Esophagus muscularis mucosa (tissue), 4 donors: Measurements from ENCODE around the gene KLHDC4. TPM values are rescaled to one million over a fixed set of nuclear protein-coding genes. Genes with fewer than 3 reads are reported as not detected.

Source experiments
- DNase-seq: peaks from one replicate; pipeline ENCODE4 v3.0.0-alpha.2; 2017; ENCODE audit errors: extremely low spot score
- H3K27ac ChIP-seq, 4 donors: fragments of 200-600 bp; sonication (generic); replicated peaks in 1 of 4; 1 replicate in 3 of 4; 2 replicates in 1 of 4; pipeline ENCODE4 v1.5.1; 2016 to 2019; ENCODE audit warnings: mild to moderate bottlenecking in 1 of 4
- H3K27me3 ChIP-seq, 4 donors: fragments of 200-600 bp; sonication (generic); one replicate each; pipeline versions ENCODE4 v1.5.1 to v1.6.0; 2016 to 2019
- H3K36me3 ChIP-seq, 4 donors: fragments of 200-600 bp; sonication (generic); one replicate each; pipeline ENCODE4 v1.5.1; 2016 to 2019
- H3K4me1 ChIP-seq, 4 donors: fragments of 200-600 bp; sonication (generic); one replicate each; pipeline ENCODE4 v1.5.1; 2016 to 2019
- H3K4me3 ChIP-seq, 4 donors: fragments of 200-600 bp; sonication (generic); 1 replicate in 2 of 4; 2 replicates in 2 of 4; pipeline ENCODE4 v1.5.1; 2016 to 2019; ENCODE audit warnings: mild to moderate bottlenecking in 4 of 4, moderate library complexity in 1 of 4
- H3K9me3 ChIP-seq, 4 donors: fragments of 200-600 bp; sonication (generic); 1 replicate in 3 of 4; 2 replicates in 1 of 4; pipeline ENCODE4 v1.5.1; 2016 to 2019
- EP300 ChIP-seq: sonication (generic); formaldehyde crosslinking; IDR thresholded peaks from one replicate; pipeline ENCODE4 v1.6.1; 2017; ENCODE audit warnings: antibody characterized with exemption
- POLR2A ChIP-seq: fragments of 450-650 bp; IDR thresholded peaks from one replicate; pipeline ENCODE4 v1.6.1; 2017; ENCODE audit warnings: antibody characterized with exemption, moderate library complexity, mild to moderate bottlenecking, low read depth
- POLR2AphosphoS5 ChIP-seq, 2 donors: sonication (generic); formaldehyde crosslinking; IDR thresholded peaks; one replicate each; pipeline ENCODE4 v1.6.1; 2017; ENCODE audit warnings: antibody characterized with exemption in 2 of 2
- WGBS: methylation state at CpG from one replicate; pipeline ENCODE4 v1.1.5; 2018; 5-methylcytosine and 5-hydroxymethylcytosine counted together
- intact Hi-C: fragments of 100-400 bp; cut with DNase I; formaldehyde crosslinking; loops from one replicate; pipeline ENCODE4 v1.15.1; 2023
- total RNA-seq, 4 donors: library from RNA; depleted of rRNA; stranded (reverse); fragments of >200 nt; gene quantifications; one replicate each; pipeline versions ENCODE4 v1.1.0 to v1.2.1, GENCODE V29; 2016
- TF ChIP-seq, protein P1 (sequence below), 3 experiments: fragments of 200-600 bp in 2 of 3; fragments of 450-650 bp in 1 of 3; sonication (generic) in 2 of 3; IDR thresholded peaks; one replicate each; pipeline ENCODE4 v1.5.1; 2017 to 2019; ENCODE audit warnings: antibody characterized with exemption in 3 of 3, mild to moderate bottlenecking in 2 of 3, moderate library complexity in 1 of 3

Gene KLHDC4
- total RNA-seq, 4 donors from 2014 or later, result 22.2 to 41.5 (median 31.4) TPM

DNA sequence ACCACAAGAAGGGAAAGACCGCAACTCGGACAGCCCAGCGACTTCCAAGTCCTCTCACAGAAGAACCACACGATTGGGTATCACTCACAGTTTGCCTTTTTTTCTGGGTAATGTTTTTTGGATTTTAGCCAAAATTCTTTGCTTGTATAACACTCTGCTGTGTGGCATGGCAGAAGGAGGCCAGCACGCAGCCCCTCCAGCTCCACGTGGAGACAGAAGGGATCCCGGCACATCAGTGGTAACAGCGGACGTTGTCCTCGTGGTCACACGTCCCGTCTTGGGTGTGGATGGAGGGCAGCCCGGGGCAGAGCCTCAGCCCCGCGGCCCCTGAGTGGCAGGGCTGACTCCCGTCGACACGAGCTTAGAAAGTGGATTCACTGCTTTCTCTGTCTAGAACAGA lies 69.1 kb downstream of the KLHDC4 start:
- H3K4me3 ChIP-seq, result no peak overlapping the region
- no peak overlapping the region for H3K27ac ChIP-seq
- H3K9me3 ChIP-seq, result no peaks in the 10 kb centered on the region
- intact Hi-C loops, result no loop called here
- peaks cover 0 to 2% (median under 1%) of the 10 kb centered on the region in 4 donors for H3K4me1 ChIP-seq
- peaks cover 0 to 5% (median 0%) of the 10 kb centered on the region in 4 donors for H3K27me3 ChIP-seq
- TF ChIP-seq, protein P1, sequence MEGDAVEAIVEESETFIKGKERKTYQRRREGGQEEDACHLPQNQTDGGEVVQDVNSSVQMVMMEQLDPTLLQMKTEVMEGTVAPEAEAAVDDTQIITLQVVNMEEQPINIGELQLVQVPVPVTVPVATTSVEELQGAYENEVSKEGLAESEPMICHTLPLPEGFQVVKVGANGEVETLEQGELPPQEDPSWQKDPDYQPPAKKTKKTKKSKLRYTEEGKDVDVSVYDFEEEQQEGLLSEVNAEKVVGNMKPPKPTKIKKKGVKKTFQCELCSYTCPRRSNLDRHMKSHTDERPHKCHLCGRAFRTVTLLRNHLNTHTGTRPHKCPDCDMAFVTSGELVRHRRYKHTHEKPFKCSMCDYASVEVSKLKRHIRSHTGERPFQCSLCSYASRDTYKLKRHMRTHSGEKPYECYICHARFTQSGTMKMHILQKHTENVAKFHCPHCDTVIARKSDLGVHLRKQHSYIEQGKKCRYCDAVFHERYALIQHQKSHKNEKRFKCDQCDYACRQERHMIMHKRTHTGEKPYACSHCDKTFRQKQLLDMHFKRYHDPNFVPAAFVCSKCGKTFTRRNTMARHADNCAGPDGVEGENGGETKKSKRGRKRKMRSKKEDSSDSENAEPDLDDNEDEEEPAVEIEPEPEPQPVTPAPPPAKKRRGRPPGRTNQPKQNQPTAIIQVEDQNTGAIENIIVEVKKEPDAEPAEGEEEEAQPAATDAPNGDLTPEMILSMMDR (IDR thresholded peaks at IDR 0.05), result no peak
- TF ChIP-seq EP300 (no peak), POLR2AphosphoS5 (IDR thresholded peaks at IDR 0.05) (no peak), POLR2A (no peak)
- H3K36me3 ChIP-seq, result peaks cover 0 to 48% (median 25%) of the 10 kb centered on the region in 4 donors
- DNase-seq, result no peak
- 87% methylated on average over 14 of the region's 18 CpGs for WGBS

DNA sequence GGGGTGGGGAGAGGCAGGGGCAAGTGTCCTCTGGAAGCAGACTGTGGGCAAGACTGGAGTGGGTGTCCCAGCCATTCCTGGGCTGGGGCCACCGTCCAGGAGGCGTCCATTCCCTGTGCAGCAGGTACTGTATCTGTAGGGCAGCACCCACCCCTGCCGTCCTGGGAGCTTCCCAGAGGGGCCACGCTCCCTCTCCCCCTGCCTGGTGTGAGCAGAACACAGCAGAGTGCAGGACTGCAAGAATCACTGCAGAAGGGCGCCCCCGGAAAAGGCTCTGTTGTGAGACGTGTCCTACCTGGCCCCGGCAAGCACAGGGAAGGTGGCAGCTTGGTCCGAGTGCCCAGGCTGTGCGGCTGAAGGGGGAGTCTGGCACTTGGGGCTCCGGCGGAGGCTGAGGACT lies 70.3 kb downstream of the KLHDC4 start:
- intact Hi-C loops, result no loop called here
- no peak overlapping the region for H3K4me3 ChIP-seq
- peaks cover 0 to 38% (median 21%) of the 10 kb centered on the region in 4 donors for H3K36me3 ChIP-seq
- peaks cover 0 to 8% (median 3%) of the 10 kb centered on the region in 4 donors for H3K4me1 ChIP-seq
- WGBS, result 100% methylated on average over 5 of the region's 12 CpGs
- peaks cover 0 to 17% (median 0%) of the 10 kb centered on the region in 4 donors for H3K27me3 ChIP-seq
- no peaks in the 10 kb centered on the region for H3K9me3 ChIP-seq
- TF ChIP-seq POLR2A, result no peak
- TF ChIP-seq, protein P1 (IDR thresholded peaks at IDR 0.05), result no peak
- no peak for TF ChIP-seq EP300
- TF ChIP-seq POLR2AphosphoS5 (IDR thresholded peaks at IDR 0.05), result no peak
- no peak overlapping the region for H3K27ac ChIP-seq
- DNase-seq, result no peak

DNA sequence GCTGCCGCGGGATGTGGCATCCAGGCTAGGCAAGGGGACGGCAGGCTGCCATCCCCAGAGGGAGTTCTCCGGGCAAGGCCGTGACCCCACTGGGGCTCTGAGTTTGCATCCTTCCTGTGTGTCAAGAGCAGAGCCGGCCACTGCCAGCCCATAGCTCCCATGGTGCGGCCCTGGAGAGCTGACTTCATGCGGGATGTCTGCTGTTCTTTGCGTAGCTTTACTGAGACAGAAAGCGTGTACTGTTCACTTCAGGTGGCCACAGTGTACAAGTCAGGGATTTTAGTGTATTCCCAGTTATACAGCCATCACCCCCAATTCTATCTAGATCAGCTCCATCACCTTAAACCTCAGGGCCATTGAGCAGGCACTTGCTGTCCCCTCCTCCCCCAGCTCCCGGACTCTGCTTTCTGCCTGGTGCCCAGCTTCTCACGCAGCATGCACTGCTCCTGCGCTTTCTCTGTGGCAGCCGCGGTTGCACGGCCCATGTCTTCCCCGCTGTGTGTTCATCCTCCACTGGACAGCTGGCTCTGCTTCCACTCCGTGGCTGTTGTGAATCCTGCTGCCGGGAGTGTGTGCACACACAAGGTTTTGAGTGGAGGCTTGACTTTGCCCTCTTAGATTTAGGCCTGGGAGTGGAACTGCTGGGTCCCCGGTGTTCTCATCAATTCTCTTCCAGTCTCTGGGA lies 71.2 kb downstream of the KLHDC4 start:
- no peaks in the 10 kb centered on the region for H3K9me3 ChIP-seq
- H3K36me3 ChIP-seq, result peaks cover 0 to 28% (median 15%) of the 10 kb centered on the region in 4 donors
- no peak for DNase-seq
- H3K4me1 ChIP-seq, result peaks cover 0 to 8% (median 3%) of the 10 kb centered on the region in 4 donors
- H3K27me3 ChIP-seq, result peaks cover 0 to 26% (median 0%) of the 10 kb centered on the region in 4 donors
- no peak overlapping the region for H3K4me3 ChIP-seq
- no peak overlapping the region for H3K27ac ChIP-seq
- intact Hi-C loops, result no loop called here
- 85% methylated on average over 15 of the region's 20 CpGs for WGBS
- TF ChIP-seq EP300, result no peak
- no peak for TF ChIP-seq POLR2AphosphoS5 (IDR thresholded peaks at IDR 0.05)
- TF ChIP-seq, protein P1 (IDR thresholded peaks at IDR 0.05), result no peak
- TF ChIP-seq POLR2A, result no peak

DNA sequence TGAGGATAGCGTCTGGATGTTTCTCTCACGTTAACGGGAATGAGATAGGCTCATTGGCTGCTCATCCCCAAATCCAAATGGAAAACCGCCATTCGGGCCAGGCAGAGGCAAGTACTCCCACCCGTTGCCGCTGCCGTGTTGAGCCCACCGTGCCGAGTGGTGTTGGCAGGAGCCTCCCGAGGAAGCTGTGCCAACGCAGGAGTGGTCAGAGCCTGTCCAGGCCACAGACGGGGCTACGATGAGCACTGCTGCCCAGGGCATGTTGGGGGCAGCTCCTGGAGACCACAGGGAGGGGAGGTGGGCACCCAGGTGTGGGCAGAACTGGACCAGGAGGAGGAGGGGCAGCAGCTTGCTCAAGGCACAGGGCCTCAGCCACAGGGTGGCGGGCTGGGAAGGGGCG lies 72.0 kb downstream of the KLHDC4 start:
- no peak for DNase-seq
- H3K4me1 ChIP-seq, result peaks cover 0 to 8% (median 3%) of the 10 kb centered on the region in 4 donors
- H3K36me3 ChIP-seq, result peaks cover 0 to 22% (median 12%) of the 10 kb centered on the region in 4 donors
- TF ChIP-seq POLR2A (no peak), EP300 (no peak), POLR2AphosphoS5 (IDR thresholded peaks at IDR 0.05) (no peak)
- TF ChIP-seq, protein P1 (IDR thresholded peaks at IDR 0.05), result no peak
- 90% methylated on average over 15 of the region's 16 CpGs for WGBS
- intact Hi-C loops, result no loop called here
- peaks cover 0 to 34% (median 0%) of the 10 kb centered on the region in 4 donors for H3K27me3 ChIP-seq
- H3K9me3 ChIP-seq, result no peaks in the 10 kb centered on the region
- H3K4me3 ChIP-seq, result no peak overlapping the region
- H3K27ac ChIP-seq, result no peak overlapping the region
